ENCODE results near the gene ALDH1A2.

Gene ALDH1A2

DNA sequence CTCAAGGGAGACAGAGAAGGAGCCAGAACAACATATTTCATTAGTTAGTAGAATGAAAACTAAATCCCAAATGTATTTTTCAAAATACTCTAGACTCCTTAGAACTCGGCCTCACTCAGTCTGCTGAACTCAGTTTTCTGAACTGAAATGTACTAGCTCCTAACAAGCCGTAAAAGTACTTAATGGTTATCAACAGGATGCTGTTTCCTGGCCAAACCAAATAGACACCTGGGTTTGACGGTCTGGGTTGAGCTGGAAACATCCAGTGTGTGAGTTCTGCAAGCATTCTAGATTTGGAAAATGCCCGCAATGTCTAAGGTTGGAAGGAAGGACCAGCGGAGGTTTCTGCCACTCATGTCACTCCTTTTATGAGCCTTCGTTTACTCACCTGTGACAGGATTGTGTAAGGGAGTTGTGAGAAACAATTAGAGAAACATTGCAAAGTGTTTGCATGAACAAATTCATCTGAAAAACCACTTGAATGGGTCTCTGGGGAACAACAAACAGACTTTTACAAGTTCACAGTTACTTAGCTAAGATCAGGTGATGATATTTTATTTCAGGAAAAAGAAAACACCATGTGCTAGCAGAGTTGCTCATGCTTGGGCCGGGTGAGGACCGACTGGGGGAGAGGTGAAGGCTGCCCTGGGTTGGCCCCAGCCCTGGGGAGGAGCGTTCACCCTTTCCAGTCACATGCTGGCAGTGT is 151.0 kb downstream of the ALDH1A2 start (continued):
- peak; percentile 61; the same call in 1 of the 2 replicates for TF ChIP-seq IKZF3 (tag by site-specific recombination; IDR thresholded peaks at IDR 0.05)
- TF ChIP-seq ZNF366 (tag by site-specific recombination; conservative IDR thresholded peaks at IDR 0.05): 0 out of 2 replicates have a peak, but pooled peaks have one; percentile 46
- TF ChIP-seq, protein P1, sequence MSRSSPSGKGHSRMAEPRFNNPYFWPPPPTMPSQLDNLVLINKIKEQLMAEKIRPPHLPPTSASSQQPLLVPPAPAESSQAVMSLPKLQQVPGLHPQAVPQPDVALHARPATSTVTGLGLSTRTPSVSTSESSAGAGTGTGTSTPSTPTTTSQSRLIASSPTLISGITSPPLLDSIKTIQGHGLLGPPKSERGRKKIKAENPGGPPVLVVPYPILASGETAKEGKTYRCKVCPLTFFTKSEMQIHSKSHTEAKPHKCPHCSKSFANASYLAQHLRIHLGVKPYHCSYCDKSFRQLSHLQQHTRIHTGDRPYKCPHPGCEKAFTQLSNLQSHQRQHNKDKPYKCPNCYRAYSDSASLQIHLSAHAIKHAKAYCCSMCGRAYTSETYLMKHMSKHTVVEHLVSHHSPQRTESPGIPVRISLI (tag by site-specific recombination; IDR thresholded peaks at IDR 0.05): 0 out of 2 replicates have a peak, but pooled peaks have one; percentile 18
- peak; percentile 84 for TF ChIP-seq ZNF24 (tag by site-specific recombination; IDR thresholded peaks at IDR 0.05)
- TF ChIP-seq ZNF837 (tag by site-specific recombination; IDR thresholded peaks at IDR 0.05): no peak
- no peak for TF ChIP-seq ZNF324 (tag by site-specific recombination; IDR thresholded peaks at IDR 0.05)
- TF ChIP-seq ZBTB1 (tag by site-specific recombination; IDR thresholded peaks at IDR 0.05): no peak
- no peak for TF ChIP-seq ZNF23 (tag by site-specific recombination; IDR thresholded peaks at IDR 0.05; ENCODE audit: borderline replicate concordance)
- TF ChIP-seq ZNF416 (tag by site-specific recombination; IDR thresholded peaks at IDR 0.05): no peak
- TF ChIP-seq, protein P2, sequence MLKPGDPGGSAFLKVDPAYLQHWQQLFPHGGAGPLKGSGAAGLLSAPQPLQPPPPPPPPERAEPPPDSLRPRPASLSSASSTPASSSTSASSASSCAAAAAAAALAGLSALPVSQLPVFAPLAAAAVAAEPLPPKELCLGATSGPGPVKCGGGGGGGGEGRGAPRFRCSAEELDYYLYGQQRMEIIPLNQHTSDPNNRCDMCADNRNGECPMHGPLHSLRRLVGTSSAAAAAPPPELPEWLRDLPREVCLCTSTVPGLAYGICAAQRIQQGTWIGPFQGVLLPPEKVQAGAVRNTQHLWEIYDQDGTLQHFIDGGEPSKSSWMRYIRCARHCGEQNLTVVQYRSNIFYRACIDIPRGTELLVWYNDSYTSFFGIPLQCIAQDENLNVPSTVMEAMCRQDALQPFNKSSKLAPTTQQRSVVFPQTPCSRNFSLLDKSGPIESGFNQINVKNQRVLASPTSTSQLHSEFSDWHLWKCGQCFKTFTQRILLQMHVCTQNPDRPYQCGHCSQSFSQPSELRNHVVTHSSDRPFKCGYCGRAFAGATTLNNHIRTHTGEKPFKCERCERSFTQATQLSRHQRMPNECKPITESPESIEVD (tag by site-specific recombination; IDR thresholded peaks at IDR 0.05): peak; percentile 91
- no peak for TF ChIP-seq ZNF214 (tag by site-specific recombination; IDR thresholded peaks at IDR 0.05; ENCODE audit: borderline replicate concordance)
- no peak for TF ChIP-seq ZBTB21 (tag by site-specific recombination; IDR thresholded peaks at IDR 0.05)
- TF ChIP-seq, protein P3, sequence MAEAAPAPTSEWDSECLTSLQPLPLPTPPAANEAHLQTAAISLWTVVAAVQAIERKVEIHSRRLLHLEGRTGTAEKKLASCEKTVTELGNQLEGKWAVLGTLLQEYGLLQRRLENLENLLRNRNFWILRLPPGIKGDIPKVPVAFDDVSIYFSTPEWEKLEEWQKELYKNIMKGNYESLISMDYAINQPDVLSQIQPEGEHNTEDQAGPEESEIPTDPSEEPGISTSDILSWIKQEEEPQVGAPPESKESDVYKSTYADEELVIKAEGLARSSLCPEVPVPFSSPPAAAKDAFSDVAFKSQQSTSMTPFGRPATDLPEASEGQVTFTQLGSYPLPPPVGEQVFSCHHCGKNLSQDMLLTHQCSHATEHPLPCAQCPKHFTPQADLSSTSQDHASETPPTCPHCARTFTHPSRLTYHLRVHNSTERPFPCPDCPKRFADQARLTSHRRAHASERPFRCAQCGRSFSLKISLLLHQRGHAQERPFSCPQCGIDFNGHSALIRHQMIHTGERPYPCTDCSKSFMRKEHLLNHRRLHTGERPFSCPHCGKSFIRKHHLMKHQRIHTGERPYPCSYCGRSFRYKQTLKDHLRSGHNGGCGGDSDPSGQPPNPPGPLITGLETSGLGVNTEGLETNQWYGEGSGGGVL (tag by site-specific recombination; IDR thresholded peaks at IDR 0.05): 0 out of 2 replicates have a peak, but pooled peaks have one; percentile 42
- TF ChIP-seq HOXC10 (CRISPR knock-in tag; IDR thresholded peaks at IDR 0.05): no peak
- TF ChIP-seq OSR2 (tag by site-specific recombination; IDR thresholded peaks at IDR 0.05): peak; percentile 39; the same call in 1 of the 2 replicates
- TF ChIP-seq, protein P4, sequence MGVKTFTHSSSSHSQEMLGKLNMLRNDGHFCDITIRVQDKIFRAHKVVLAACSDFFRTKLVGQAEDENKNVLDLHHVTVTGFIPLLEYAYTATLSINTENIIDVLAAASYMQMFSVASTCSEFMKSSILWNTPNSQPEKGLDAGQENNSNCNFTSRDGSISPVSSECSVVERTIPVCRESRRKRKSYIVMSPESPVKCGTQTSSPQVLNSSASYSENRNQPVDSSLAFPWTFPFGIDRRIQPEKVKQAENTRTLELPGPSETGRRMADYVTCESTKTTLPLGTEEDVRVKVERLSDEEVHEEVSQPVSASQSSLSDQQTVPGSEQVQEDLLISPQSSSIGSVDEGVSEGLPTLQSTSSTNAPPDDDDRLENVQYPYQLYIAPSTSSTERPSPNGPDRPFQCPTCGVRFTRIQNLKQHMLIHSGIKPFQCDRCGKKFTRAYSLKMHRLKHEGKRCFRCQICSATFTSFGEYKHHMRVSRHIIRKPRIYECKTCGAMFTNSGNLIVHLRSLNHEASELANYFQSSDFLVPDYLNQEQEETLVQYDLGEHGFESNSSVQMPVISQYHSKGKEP (tag by site-specific recombination; IDR thresholded peaks at IDR 0.05): peak; percentile 68; the same call in 1 of the 2 replicates
- TF ChIP-seq, protein P5, sequence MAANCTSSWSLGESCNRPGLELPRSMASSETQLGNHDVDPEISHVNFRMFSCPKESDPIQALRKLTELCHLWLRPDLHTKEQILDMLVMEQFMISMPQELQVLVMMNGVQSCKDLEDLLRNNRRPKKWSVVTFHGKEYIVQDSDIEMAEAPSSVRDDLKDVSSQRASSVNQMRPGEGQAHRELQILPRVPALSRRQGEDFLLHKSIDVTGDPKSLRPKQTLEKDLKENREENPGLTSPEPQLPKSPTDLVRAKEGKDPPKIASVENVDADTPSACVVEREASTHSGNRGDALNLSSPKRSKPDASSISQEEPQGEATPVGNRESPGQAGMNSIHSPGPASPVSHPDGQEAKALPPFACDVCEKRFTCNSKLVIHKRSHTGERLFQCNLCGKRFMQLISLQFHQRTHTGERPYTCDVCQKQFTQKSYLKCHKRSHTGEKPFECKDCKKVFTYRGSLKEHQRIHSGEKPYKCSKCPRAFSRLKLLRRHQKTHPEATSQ (tag by site-specific recombination; IDR thresholded peaks at IDR 0.05): no peak
- 0 out of 2 replicates have a peak, but pooled peaks have one; percentile 11 for TF ChIP-seq ZNF10 (tag by site-specific recombination; IDR thresholded peaks at IDR 0.05)
- TF ChIP-seq ZBTB17 (tag by site-specific recombination; IDR thresholded peaks at IDR 0.05): peak; percentile 63
- TF ChIP-seq ZNF843 (tag by site-specific recombination; IDR thresholded peaks at IDR 0.05): no peak
- no peak for TF ChIP-seq ZNF248 (tag by site-specific recombination; IDR thresholded peaks at IDR 0.05)
- TF ChIP-seq BCL11A (tag by site-specific recombination; IDR thresholded peaks at IDR 0.05; ENCODE audit: low read depth): 0 out of 2 replicates have a peak, but pooled peaks have one; percentile 40
- TF ChIP-seq, protein P6, sequence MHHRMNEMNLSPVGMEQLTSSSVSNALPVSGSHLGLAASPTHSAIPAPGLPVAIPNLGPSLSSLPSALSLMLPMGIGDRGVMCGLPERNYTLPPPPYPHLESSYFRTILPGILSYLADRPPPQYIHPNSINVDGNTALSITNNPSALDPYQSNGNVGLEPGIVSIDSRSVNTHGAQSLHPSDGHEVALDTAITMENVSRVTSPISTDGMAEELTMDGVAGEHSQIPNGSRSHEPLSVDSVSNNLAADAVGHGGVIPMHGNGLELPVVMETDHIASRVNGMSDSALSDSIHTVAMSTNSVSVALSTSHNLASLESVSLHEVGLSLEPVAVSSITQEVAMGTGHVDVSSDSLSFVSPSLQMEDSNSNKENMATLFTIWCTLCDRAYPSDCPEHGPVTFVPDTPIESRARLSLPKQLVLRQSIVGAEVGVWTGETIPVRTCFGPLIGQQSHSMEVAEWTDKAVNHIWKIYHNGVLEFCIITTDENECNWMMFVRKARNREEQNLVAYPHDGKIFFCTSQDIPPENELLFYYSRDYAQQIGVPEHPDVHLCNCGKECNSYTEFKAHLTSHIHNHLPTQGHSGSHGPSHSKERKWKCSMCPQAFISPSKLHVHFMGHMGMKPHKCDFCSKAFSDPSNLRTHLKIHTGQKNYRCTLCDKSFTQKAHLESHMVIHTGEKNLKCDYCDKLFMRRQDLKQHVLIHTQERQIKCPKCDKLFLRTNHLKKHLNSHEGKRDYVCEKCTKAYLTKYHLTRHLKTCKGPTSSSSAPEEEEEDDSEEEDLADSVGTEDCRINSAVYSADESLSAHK (tag by site-specific recombination; IDR thresholded peaks at IDR 0.05): peak; percentile 80
- TF ChIP-seq ZNF112 (tag by site-specific recombination; IDR thresholded peaks at IDR 0.05): no peak
- TF ChIP-seq, protein P7, sequence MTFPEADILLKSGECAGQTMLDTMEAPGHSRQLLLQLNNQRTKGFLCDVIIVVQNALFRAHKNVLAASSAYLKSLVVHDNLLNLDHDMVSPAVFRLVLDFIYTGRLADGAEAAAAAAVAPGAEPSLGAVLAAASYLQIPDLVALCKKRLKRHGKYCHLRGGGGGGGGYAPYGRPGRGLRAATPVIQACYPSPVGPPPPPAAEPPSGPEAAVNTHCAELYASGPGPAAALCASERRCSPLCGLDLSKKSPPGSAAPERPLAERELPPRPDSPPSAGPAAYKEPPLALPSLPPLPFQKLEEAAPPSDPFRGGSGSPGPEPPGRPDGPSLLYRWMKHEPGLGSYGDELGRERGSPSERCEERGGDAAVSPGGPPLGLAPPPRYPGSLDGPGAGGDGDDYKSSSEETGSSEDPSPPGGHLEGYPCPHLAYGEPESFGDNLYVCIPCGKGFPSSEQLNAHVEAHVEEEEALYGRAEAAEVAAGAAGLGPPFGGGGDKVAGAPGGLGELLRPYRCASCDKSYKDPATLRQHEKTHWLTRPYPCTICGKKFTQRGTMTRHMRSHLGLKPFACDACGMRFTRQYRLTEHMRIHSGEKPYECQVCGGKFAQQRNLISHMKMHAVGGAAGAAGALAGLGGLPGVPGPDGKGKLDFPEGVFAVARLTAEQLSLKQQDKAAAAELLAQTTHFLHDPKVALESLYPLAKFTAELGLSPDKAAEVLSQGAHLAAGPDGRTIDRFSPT (tag by site-specific recombination; IDR thresholded peaks at IDR 0.05): no peak
